Panc1 (cell line): ENCODE results near the gene LHFPL3. TPM values are rescaled to one million over a fixed set of nuclear protein-coding genes. Genes with fewer than 3 reads are reported as not detected.
"Not testable (repeated sequence)": the region's sequence is repeated elsewhere in the genome, so short reads cannot be mapped to it uniquely, and the experiment has no call there.

Experiments used
- ATAC-seq: fragments of 200-7000 bp; cut with Tn5 transposase; 2 replicates; pipeline ENCODE4 v1.9.1; 2020; ENCODE audit warnings: mild to moderate bottlenecking, moderate library complexity
- BruUV-seq: library from RNA; stranded (reverse); fragments of 400-500 nt; replicated peaks from 2 replicates; lab custom pipeline; 2021; lab: Mats Ljungman, UMichigan
- CTCF ChIA-PET: fragments of 300-600 bp; sonication (Branson Sonifier 250); formaldehyde crosslinking; loops from one replicate; lab custom pipeline; 2022; ENCODE audit warnings: antibody characterized with exemption; lab: Charles Lee
- POLR2A ChIA-PET: fragments of 300-600 bp; sonication (Branson Sonifier 250); formaldehyde crosslinking; loops from one replicate; lab custom pipeline; 2022; ENCODE audit warnings: antibody characterized with exemption; lab: Charles Lee
- DNase-seq: peaks from one replicate; pipeline ENCODE4 v3.0.0-alpha.2; 2010; ENCODE audit warnings: low read depth, low spot score
- H3K27ac ChIP-seq: 2 replicates; pipeline ENCODE4 v1.5.1; 2011; ENCODE audit warnings: mild to moderate bottlenecking, low read length, inconsistent platforms
- H3K27me3 ChIP-seq: fragments of 200-500 bp; sonication (Bioruptor generic); 2 replicates; pipeline ENCODE4 v1.6.0; 2014; ENCODE audit warnings: low read length, inconsistent platforms; ENCODE audit not compliant: control insufficient read depth, insufficient read depth
- H3K36me3 ChIP-seq: fragments of 200-500 bp; sonication (Bioruptor generic); 2 replicates; pipeline ENCODE4 v1.5.1; 2014; ENCODE audit warnings: inconsistent platforms, mild to moderate bottlenecking, low read length, moderate library complexity; ENCODE audit not compliant: control insufficient read depth, insufficient read depth
- H3K4me1 ChIP-seq: 2 replicates; pipeline ENCODE4 v1.5.1; 2011; ENCODE audit warnings: inconsistent platforms, mild to moderate bottlenecking, low read length, moderate library complexity; ENCODE audit not compliant: control insufficient read depth, insufficient read depth
- H3K4me3 ChIP-seq, 2 experiments: 2 replicates each; pipeline ENCODE4 v1.5.1; 2011 to 2012; ENCODE audit warnings: low read depth in 2 of 2, low read length in 2 of 2, mild to moderate bottlenecking in 2 of 2, inconsistent platforms in 1 of 2, moderate library complexity in 1 of 2
- H3K9me3 ChIP-seq: fragments of 200-500 bp; sonication (Bioruptor generic); 2 replicates; pipeline ENCODE4 v1.5.1; 2014; ENCODE audit warnings: low read depth, mild to moderate bottlenecking, inconsistent platforms, low read length, moderate library complexity; ENCODE audit not compliant: control insufficient read depth, insufficient read depth
- POLR2AphosphoS5 ChIP-seq: IDR thresholded peaks from 2 replicates; pipeline ENCODE4 v1.6.1; 2012; ENCODE audit warnings: mild to moderate bottlenecking, low read depth, low read length, moderate library complexity
- SIN3A ChIP-seq: IDR thresholded peaks from 2 replicates; pipeline ENCODE4 v1.6.1; 2012; ENCODE audit warnings: low read depth, mild to moderate bottlenecking, low read length, moderate library complexity, borderline replicate concordance; ENCODE audit not compliant: insufficient read depth
- TCF7L2 ChIP-seq: IDR thresholded peaks from 2 replicates; pipeline ENCODE4 v1.6.1; 2011; ENCODE audit warnings: mild to moderate bottlenecking, low read depth, low read length, inconsistent platforms
- in situ Hi-C: cut with HindIII; loops from 2 replicates; pipeline ENCODE4 v1.10.0; 2016; ENCODE audit warnings: low sequenced_read_pairs, low pct_unique_long_range_greater_than_20kb
- intact Hi-C: fragments of 100-400 bp; cut with micrococcal nuclease; formaldehyde crosslinking; loops from one replicate; pipeline ENCODE4 v1.10.0; 2022; ENCODE audit not compliant: unreplicated experiment
- total RNA-seq: library from RNA; stranded (reverse); gene quantifications from one replicate; pipeline ENCODE4 v1.2.1, GENCODE V29; 2021; ENCODE audit not compliant: unreplicated experiment
- TF ChIP-seq, protein P1 (sequence below), 2 experiments: IDR thresholded peaks; 2 replicates each; pipeline ENCODE4 v1.6.1; 2011 to 2012; ENCODE audit warnings: low read depth in 2 of 2, control low read depth in 1 of 2, low read length in 1 of 2, mild to moderate bottlenecking in 1 of 2, moderate library complexity in 1 of 2; ENCODE audit not compliant: insufficient read depth in 1 of 2
- TF ChIP-seq, protein P2 (sequence below): fragments of 450-650 bp; IDR thresholded peaks from 2 replicates; pipeline ENCODE4 v1.5.1; 2017; ENCODE audit warnings: mild to moderate bottlenecking

The LHFPL3 gene
- total RNA-seq, 1 experiment from 2014 or later: not detected

DNA sequence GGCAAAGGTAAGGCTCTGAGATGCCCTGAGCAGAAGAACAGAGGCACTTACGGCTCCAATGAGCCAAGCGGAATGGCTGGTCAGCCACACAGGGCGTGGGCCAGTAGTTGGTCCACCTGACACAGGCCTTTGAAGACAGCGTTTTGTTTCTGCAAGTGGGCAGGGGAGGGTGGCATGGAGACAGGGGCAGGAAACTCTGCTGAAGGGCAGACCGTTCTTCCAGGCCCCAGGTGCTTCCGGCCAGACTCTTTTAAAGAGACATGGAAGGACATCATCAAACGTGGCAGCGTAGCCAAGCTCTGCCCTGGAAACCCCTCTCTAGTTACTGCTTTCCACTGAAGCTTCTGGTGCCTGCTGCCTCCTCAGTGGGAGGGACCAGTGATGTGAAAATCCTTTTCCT is 608.1 kb downstream of the LHFPL3 start:
- no TSS peak for BruUV-seq
- POLR2A ChIA-PET: no interaction called here
- CTCF ChIA-PET: no interaction called here

DNA sequence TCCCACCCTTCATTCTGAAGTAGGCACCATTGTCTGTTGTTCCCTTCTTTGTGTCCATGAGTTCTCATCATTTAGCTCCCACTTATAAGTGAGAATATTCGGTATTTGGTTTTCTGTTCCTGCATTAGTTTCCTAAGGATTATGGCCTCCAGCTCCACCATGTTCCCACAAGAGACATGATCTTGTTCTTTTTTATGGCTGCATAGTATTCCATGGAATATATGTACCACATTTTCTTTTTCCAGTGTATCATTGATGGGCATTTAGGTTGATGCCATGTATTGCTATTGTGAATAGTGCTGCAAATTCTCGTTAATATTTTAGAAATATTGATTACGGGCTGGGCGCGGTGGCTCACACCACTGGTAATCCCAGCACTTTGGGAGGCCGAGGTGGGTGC is 609.1 kb downstream of the LHFPL3 start:
- H3K27ac ChIP-seq, CTCF ChIA-PET, H3K4me1 ChIP-seq, ATAC-seq, H3K36me3 ChIP-seq, H3K9me3 ChIP-seq, intact Hi-C loops, H3K4me3 ChIP-seq, H3K27me3 ChIP-seq, in situ Hi-C loops, DNase-seq, BruUV-seq: not testable (repeated sequence)
- POLR2A ChIA-PET: interaction anchor here (0.6 kb wide), 1 partner anchor 70 kb away, joined by 6 read pairs; no protein-coding TSS in a partner anchor

More for the DNA sequence above, 608.1 kb downstream of the LHFPL3 start:
- intact Hi-C loops: no loop called here
- H3K27me3 ChIP-seq: no peaks in the 10 kb centered on the region
- H3K4me3 ChIP-seq: no peak overlapping the region
- no peaks in the 10 kb centered on the region for H3K36me3 ChIP-seq
- ATAC-seq (no peak), DNase-seq (no peak)
- in situ Hi-C loops: no loop called here
- no peaks in the 10 kb centered on the region for H3K4me1 ChIP-seq
- no peak overlapping the region for H3K27ac ChIP-seq
- no peaks in the 10 kb centered on the region for H3K9me3 ChIP-seq
- no peak for TF ChIP-seq POLR2AphosphoS5
- TF ChIP-seq TCF7L2: no peak
- no peak for TF ChIP-seq SIN3A
- TF ChIP-seq, protein P1, sequence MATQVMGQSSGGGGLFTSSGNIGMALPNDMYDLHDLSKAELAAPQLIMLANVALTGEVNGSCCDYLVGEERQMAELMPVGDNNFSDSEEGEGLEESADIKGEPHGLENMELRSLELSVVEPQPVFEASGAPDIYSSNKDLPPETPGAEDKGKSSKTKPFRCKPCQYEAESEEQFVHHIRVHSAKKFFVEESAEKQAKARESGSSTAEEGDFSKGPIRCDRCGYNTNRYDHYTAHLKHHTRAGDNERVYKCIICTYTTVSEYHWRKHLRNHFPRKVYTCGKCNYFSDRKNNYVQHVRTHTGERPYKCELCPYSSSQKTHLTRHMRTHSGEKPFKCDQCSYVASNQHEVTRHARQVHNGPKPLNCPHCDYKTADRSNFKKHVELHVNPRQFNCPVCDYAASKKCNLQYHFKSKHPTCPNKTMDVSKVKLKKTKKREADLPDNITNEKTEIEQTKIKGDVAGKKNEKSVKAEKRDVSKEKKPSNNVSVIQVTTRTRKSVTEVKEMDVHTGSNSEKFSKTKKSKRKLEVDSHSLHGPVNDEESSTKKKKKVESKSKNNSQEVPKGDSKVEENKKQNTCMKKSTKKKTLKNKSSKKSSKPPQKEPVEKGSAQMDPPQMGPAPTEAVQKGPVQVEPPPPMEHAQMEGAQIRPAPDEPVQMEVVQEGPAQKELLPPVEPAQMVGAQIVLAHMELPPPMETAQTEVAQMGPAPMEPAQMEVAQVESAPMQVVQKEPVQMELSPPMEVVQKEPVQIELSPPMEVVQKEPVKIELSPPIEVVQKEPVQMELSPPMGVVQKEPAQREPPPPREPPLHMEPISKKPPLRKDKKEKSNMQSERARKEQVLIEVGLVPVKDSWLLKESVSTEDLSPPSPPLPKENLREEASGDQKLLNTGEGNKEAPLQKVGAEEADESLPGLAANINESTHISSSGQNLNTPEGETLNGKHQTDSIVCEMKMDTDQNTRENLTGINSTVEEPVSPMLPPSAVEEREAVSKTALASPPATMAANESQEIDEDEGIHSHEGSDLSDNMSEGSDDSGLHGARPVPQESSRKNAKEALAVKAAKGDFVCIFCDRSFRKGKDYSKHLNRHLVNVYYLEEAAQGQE (IDR thresholded peaks at IDR 0.05; ENCODE audit: insufficient read depth in 1 of 2, low read depth in 2 of 2, low read length in 1 of 2): no peak
- TF ChIP-seq, protein P2, sequence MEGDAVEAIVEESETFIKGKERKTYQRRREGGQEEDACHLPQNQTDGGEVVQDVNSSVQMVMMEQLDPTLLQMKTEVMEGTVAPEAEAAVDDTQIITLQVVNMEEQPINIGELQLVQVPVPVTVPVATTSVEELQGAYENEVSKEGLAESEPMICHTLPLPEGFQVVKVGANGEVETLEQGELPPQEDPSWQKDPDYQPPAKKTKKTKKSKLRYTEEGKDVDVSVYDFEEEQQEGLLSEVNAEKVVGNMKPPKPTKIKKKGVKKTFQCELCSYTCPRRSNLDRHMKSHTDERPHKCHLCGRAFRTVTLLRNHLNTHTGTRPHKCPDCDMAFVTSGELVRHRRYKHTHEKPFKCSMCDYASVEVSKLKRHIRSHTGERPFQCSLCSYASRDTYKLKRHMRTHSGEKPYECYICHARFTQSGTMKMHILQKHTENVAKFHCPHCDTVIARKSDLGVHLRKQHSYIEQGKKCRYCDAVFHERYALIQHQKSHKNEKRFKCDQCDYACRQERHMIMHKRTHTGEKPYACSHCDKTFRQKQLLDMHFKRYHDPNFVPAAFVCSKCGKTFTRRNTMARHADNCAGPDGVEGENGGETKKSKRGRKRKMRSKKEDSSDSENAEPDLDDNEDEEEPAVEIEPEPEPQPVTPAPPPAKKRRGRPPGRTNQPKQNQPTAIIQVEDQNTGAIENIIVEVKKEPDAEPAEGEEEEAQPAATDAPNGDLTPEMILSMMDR: no peak

DNA sequence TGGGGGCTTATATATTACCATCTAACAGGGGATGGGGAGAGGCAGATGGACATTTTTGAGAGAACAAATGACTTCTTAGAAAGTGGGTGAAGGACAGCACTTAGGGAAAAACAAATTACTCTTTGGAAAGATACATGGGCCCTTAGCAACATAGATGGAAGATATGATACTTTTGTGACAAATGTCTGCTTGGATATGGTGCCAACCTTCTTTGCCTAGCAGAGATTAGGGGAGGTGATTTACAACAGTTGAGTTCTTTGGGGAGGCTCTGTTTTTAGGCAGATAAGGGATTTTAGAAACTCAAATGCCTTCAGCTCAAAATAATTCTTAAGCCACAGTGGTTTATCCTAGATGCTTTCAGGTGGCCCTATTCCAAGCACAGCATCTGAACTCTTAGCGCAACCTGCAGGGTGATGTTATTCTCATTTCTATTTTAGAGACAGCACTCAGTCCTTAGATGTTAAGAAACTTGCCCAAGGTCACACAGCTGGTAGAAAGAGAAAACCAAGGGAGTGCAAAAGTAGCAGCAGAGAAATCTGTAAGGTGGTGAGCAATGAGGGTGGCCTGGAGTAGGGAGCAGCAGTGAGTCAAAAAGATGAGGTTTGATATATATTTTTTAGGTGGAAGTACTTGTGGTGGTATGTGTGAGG is 610.5 kb downstream of the LHFPL3 start:
- POLR2A ChIA-PET: no interaction called here
- ATAC-seq: no peak
- Histone ChIP-seq H3K4me1 (peaks cover 5% of the 10 kb centered on the region), H3K27me3 (no peaks in the 10 kb centered on the region), H3K36me3 (no peaks in the 10 kb centered on the region), H3K9me3 (no peaks in the 10 kb centered on the region), H3K4me3 (no peak overlapping the region), H3K27ac (no peak overlapping the region)
- in situ Hi-C loops: no loop called here
- TF ChIP-seq SIN3A (no peak), POLR2AphosphoS5 (no peak), TCF7L2 (no peak)
- TF ChIP-seq, protein P2: no peak
- TF ChIP-seq, protein P1 (IDR thresholded peaks at IDR 0.05; ENCODE audit: insufficient read depth in 1 of 2, low read depth in 2 of 2, low read length in 1 of 2): no peak
- CTCF ChIA-PET: no interaction called here
- DNase-seq: no peak
- intact Hi-C loops: no loop called here
- no TSS peak for BruUV-seq
